Stimulated activated CD8-positive, alpha-beta memory T cell treated with anti-CD3 and anti-CD28 coated beads, Interleukin-7, amount 100 ng/mL, for 48 hours (primary cell): ENCODE measurements around the gene SMIM43.
"Not testable (repeated sequence)": the region's sequence is repeated elsewhere in the genome, so short reads cannot be mapped to it uniquely, and the experiment has no call there.

Experiments used
- DNase-seq, 2 donors: peaks; one replicate each; pipeline ENCODE4 v3.0.0-alpha.2; 2020; ENCODE audit warnings: low read depth in 1 of 2; ENCODE audit errors: extremely low read depth in 1 of 2

Gene SMIM43

DNA sequence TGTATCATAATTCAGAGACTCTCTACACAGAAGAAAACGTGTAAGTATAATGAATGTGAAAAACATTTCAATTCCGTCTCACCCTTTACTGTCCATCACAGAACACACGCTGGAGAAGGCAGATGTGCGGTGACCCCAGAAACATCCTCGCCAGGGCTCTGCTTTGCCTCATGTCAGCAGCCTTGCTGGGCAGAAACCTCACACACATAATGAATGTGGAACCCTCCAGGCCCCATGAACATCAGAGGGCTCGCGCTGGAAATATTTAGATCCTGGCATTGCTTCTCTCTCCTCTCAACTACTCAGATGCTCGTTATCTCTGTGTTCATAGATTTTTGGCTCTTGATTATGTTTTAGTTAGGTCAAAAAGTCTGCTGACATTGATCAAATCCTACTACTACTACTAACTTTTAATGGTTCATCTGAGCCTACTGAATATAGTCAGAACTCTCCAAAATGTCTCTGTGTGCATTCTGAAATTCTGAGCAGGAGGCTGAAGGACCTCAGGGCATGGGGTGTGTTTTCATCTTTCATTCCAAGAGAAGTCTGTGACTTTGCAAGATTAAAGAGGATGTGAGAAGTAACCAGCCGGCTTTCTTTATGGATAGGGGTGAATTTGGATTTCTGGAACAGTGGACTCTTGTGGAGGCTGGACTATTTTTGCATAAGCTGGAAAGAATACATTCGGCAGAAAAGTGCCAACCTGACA lies 27.0 kb downstream of the SMIM43 start:
- DNase-seq = no peak

DNA sequence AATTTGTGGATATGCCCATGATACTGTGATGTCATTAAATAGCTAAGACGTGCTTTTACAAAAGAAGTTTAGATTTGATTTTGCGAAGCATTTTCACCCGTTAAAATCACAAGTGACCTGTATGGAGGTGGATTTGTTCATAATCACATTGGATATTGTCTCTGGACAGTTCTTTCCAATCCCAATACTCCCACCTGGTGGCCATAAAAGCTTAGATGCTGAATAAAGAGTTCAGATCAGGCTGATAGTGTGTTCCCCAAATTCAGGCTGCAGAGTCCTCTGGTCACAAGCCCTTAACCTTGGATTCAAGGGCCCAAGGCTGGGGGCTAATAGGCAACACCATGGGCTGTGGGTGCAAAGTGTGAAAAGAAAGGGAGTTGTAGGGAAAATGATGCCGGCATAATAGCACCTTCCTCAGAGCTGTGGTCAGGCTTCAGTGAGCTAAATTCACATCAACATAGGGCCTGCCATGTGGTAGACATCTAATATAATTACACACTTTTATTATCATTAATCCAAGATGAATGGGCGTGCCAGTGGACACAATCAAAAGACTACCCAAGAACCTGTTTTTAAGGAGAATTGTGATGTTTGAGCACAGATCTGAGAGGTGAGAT lies 28.1 kb downstream of the SMIM43 start:
- DNase-seq = no peak

DNA sequence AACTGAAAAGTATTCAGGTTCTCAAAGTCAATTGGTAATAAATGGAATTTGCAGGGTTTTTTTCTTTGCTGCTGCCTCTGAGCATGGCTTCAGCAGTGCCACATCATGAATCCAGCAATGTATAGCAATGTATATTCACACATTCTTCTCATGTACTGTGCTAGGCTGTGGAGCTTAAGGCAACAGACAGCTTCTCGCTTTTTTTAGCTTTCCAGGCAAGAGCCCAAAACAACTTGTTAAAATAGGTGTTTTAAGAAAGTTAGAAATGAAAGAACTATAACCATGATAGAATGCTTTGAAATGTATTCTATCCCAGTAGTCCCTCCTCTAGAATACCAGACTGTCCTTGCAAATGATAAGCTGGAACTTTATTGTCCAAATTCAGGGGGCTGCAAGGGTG lies 30.4 kb downstream of the SMIM43 start:
- DNase-seq = no peak

DNA sequence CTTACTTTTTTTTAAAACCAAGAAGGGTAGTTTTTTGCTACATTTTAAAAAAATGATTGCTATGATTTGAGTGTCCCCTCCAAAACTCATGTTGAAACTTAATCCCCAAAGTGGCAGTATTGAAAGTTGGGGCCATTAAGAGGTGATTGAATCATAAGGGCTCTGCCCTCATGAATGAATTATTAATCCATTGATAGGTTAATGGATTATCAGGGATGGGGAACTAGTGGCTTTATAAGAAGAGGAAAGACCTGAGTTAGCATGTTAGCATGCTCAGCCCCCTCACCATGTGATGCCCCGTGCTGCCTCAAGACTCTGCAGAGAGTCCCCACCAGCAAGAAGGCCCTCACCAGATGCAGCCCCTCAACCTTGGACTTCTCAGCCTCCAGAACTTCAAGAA lies 31.0 kb downstream of the SMIM43 start:
- DNase-seq = no peak

DNA sequence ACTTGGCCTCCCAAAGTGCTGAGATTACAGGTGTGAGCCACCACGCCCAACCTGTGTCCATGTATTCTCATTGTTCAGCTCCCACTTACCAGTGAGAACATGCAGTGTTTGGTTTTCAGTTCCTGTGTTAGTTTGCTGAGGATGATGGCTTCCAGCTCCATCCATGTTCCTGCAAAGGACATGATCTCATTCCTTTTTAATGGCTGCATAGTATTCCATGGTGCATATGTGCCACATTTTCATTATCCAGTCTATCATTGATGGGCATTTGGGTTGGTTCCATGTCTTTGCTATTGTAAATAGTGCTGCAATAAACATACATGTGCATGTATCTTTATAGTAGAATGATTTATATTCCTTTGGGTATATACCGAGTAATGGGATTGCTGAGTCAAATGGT lies 35.2 kb downstream of the SMIM43 start:
- not testable (repeated sequence) for DNase-seq

DNA sequence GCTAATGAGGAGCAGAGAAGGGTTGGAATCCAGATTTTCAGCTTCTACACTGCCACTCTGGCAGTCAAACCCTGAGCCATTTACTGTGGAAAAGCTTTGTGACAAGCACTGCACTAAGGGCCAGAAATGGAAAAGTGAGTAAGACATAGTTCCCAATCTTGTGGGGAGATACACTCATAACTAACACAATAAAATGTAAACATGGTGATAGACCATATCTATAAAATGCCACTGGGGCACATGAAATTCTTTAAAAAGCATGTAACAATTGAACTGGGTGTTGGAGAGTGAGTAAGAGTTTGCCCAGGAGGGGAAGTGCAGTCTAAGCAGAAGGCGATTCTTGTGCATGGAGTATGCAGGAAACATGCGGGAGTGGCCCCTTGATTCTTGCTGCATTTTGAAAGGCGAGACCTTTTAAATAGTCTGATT lies 36.2 kb downstream of the SMIM43 start:
- no peak for DNase-seq

DNA sequence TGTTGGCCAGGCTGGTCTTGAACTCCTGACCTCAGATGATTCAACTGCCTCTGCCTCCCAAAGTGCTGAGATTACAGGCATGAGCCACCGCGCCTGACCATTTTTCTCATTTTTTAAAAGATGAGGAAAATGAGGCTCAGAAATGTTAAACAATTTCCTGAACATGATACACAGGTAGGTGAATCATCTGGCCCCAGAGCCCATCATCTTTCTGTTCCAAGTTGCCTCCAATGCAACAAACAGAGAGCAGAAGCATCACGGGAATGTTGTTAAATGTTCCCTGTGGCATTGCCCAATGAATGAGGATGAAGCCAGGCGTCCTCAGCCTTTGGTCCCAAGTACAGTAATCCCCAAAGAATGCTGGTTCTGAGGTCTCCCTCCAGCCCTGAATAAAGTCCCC lies 36.9 kb downstream of the SMIM43 start:
- no peak for DNase-seq

DNA sequence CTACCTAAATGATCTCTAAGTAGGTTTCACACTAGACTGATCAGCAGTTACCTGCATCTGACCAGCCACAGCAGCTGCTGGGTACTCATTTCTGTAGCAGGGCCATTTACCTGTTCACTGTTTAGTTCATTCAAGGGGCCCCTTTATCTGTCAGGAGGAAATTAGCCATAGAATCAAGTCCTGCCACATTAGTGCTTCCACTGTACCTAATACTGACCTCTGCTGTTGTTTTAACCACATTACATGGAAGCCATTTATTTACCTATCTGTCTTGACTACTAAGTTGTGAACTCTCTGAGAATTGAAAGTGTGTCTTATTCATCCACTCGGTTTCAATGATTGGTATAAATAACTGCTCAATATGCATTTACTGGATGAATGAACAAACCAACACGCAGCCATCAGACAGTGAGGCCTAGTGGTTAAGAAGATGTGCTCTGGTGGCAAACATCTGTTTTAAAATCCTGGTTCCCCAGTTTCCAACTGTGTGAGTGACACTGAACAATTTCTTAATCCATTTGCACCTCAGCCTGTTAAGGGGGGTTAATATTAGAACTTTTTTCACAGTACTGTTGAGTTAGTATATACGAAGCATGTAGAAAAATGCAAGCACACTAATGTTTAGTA lies 38.2 kb downstream of the SMIM43 start:
- no peak for DNase-seq

DNA sequence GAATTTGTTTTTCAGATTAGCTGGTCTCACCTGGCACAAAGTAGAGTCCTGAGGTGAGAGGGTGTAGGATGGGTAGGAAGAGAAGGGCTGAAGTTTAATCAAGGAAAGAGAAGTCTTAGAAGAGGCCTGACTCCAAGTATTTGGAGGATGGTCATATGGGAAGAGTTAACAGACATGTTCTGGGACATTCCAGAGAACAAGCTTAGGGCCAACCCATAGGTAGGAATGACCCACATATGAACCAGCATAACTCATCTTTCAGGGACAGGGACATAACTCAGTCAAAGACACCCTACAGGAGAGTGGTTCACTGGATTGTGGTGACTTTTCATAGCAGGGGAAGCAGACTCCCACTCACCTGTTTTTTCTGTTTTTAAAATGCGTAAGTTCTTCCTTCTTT lies 40.3 kb downstream of the SMIM43 start:
- DNase-seq = no peak

DNA sequence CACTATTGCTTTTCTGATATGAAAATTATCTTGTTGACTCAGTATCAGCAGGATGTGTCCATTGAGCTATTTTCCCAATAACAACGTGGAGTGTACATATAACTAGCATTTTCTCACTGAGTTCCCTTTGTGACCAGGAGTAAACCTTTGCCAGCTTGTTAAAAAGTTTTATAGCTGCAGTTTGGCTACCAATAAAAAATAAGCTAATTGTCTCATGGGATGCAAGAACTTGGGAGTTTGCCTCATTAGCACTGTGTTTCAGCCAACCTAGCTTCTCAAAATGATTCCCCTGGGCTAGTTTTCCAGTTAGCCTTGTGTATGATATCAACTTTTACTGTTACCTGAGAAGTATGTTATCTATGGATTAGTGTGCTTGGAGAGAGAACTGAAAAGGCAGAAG lies 43.3 kb downstream of the SMIM43 start:
- DNase-seq = no peak

DNA sequence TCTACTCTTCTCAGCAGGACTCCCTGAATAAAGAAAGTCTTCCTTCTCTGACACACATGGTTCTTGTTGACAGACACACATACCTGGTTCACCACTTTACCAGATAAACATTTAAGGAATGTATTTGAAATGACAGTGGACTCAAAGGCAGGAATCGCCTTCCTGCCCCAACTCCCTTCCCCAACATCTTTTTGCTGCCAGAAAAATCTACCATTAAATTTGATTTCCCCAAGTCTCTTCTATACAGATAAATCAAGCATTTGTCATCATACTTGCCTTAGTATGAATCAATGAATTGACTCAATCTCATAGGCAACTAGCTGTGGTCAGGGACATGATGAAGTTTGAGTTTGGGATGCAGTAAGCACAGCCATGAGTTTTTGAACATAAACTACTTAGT lies 44.9 kb downstream of the SMIM43 start:
- no peak for DNase-seq

DNA sequence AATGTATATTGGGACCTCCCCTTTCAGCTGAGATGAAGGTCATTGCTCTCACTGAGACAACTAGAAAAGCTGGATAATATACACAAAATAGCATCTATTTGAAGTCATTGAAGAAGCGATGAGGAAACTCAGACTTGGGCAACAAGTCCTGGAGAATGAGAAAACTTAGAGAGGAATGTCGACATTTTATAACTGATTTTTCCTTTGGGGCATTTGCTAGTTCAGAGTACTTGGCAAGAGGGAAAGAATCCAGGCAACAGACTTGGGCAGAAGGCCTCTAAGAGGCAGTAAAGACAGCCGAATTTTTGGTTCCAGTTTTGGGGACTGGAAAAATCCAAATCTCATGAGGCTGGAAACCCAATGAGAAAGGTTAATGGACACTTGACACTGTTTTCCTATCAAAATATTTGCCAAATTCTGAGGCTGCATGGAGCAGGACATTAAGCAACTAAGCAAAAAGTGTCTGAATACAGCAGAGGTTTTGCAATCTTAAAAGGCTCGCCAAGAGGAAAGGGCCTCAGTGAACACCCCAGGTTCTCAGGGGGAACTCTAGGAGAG lies 47.2 kb downstream of the SMIM43 start:
- DNase-seq = no peak

DNA sequence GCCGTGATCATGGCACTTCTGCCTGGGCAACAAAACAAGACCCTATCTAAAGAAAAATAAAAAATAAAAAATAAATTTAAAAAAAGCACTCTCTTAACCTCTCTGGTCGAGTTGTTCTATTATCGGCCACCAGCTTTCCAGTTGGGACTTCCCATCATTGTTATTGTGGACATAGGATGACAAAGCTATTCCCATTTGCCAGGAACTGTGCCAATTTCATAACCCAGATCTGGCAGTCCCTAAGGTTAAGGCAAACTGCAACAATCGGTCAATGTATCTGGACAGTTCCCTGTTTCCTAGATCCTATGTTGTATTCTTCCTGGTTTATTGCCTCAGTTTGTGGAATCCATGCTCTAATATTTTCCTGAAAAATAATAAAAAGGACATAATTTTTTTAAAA lies 50.4 kb downstream of the SMIM43 start:
- DNase-seq = no peak

DNA sequence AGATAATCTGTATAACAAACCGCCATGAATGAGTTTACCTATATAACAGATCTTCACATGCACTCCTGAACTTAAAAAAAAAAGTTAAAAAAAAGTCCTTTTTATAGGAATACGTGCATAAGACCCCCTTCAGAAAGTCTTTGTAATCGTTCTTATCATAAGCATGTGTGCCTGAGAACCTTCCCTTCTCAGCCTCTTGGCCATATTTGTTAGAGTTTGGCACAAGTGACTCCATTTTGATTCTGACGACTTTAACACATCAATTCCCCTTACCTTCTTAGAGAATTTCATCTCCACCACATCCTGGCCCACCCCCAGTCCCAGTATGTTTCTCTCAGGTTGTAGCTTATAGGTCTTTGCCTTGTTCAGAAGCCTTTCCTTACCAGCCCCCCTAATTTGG lies 52.2 kb downstream of the SMIM43 start:
- no peak for DNase-seq

DNA sequence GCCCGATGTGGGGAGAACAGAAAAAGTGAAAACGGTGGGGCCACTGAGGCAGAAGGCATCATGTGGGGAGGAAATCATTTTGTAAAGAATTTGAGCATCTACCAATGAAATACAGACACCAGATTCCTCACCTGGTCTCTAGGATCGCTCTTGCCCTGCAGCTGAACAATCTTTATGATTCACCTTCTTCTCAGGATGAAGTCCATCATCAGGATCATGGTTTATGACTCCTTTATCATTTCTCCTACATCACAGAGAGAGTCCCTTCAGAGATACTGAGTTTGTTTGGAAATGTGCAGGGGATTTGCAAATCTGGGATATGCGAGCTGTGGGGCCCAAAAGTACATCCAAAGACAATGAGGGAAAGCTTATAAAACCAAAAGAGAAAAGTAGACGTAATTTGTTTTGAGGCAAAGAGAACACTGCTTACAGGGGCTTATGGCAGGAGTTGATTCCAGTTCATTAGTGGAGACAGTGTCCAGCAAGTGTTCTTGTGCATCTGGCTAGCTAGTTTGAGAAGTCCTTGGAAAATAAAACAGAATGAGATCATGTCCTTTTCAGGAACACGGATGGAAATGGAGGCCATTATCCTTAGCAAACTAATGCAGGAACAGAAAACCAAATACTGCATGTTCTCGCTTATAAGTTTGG lies 52.8 kb downstream of the SMIM43 start:
- DNase-seq = no peak

DNA sequence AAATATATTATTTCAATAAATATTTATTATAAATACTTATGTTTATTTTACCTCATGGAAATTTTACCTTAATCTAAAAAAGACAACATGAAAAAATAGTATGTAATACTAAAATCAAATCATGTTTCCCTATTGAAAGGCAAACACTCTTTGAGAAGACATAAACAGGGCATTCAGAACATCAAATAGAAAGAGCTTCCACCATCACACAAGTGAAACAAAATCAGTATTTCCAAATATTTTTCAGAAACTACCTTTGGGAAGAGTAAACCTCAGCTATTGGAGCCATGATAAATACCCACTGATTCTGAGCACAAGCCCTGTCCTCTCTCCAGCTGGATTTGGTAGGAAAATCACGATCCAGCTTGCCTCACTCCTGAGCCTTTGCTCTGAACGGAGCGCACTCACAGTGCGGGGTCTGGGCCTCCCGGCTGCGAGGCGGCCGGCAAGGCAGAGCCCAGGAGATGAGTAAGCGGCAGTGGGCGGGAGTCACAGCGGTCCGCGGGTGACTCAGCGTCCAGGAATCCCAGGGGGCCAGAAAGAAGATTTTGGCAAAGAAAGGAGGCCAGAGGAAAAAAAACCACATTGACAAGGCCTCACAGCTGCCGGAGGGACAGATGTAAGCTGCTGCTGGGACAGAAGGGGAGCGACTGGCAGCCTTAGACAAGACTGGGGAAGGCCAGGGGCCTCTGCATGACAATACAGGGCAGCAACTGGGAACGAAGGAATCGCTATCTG lies 53.5 kb downstream of the SMIM43 start:
- DNase-seq = peak in 1 of 2 donors; percentile 67

DNA sequence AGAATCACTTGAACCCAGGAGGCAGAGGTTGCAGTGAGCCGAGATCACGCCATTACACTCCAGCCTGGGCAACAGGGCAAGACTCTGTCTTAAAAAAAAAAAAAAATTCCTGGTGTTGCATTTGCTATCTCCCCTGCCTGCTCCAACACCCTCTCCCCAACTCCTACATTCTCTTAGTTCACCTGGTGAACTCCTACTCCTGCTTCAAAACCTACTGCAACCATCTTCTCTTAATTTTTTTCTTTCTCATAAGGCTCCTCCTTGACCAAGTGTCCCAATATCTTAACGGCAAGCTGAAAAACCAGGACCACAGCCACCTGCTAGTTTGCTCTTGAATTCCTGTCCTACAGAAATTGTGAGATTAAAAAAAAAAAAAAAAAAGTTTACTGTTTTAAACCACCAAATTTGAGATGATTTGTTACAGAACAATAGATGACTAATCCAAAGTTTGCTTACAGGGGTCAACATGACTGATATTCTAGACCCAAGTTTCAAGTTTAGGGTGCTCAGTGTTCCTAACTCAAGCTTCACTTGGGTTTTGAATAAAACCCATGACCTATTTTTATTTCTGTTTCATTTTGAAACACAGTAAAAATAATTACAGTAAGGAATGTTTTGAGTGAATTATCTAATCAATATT lies 55.1 kb downstream of the SMIM43 start:
- DNase-seq = no peak
